GM19025 (cell line): ENCODE measurements around the gene ZNF577.

Experiments
- ATAC-seq: cut with Tn5 transposase; IDR thresholded peaks from one replicate; pipeline ENCODE4 v1.9.1; 2021; ENCODE audit warnings: mild to moderate bottlenecking, low read depth, moderate library complexity; ENCODE audit not compliant: unreplicated experiment

Gene ZNF577

GRCh38 chr19:51882518-51882917, 5.2 kb downstream of the ZNF577 start:
- ATAC-seq: no peak

GRCh38 chr19:51873097-51873496, 14.7 kb downstream of the ZNF577 start:
- ATAC-seq: no peak

- no peak for ATAC-seq
Measured at GRCh38 chr19:51861870-51862622, 25.7 kb downstream of the ZNF577 start.

GRCh38 chr19:51837145-51837544, 50.6 kb downstream of the ZNF577 start:
- no peak for ATAC-seq

GRCh38 chr19:51830274-51830673, 57.5 kb downstream of the ZNF577 start:
- no peak for ATAC-seq

GRCh38 chr19:51824281-51825005, 63.3 kb downstream of the ZNF577 start:
- ATAC-seq: no peak

- no peak for ATAC-seq
Measured at GRCh38 chr19:51822946-51823345, 64.8 kb downstream of the ZNF577 start.

- ATAC-seq: no peak
Measured at GRCh38 chr19:51822325-51822724, 65.4 kb downstream of the ZNF577 start.

- ATAC-seq: no peak
Measured at GRCh38 chr19:51821921-51822320, 65.8 kb downstream of the ZNF577 start.

GRCh38 chr19:51821456-51821855, 66.3 kb downstream of the ZNF577 start:
- ATAC-seq: no peak
